ENCODE results near the gene MAGI3. TPM values are rescaled to one million over a fixed set of nuclear protein-coding genes. Genes with fewer than 3 reads are reported as not detected.

MAGI3 gene
- total RNA-seq, 4 donors from 2014 or later: 94.3 to 180 (median 134) TPM

DNA sequence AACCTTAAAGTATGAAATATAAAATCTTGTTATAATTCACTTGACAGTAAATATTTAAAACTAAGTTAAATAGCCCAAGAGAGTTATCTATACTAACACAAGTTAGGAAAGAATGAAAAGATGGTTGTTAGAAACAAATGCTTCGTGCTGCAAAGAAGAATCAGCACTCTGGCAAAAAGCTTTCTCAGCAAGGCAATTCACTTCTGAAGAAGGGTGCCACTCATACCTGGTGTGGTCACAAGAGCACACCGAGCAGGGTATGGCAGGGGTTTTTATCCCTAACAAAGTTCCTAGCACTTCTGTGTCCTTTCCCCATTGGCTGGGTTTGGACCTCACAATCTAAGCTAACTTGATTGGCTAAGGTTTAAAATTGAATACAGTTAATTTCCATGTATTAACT is 121.0 kb downstream of the MAGI3 start:
- no peak for DNase-seq
- in situ Hi-C loops (cut with MboI; ENCODE audit: low pct_ligation_motif_present in 1 of 4, low pct_unique_long_range_greater_than_20kb in 1 of 4, low sequenced_read_pairs in 3 of 4): no loop called here
- H3K4me1 ChIP-seq: peaks cover 0 to 24% (median 9%) of the 10 kb centered on the region in 4 donors
- peaks cover 7 to 12% of the 10 kb centered on the region in 2 donors for H3K9me3 ChIP-seq
- no peaks in the 10 kb centered on the region for H3K27me3 ChIP-seq
- intact Hi-C loops (cut with DNase I; ENCODE audit: low total_unique reads): no loop called here
- WGBS, 2 donors (ENCODE audit: low coverage in 1 of 2): 71 to 83% methylated on average over 2 of the region's 2 CpGs
- H3K4me3 ChIP-seq: no peak overlapping the region
- H3K27ac ChIP-seq: no peak overlapping the region
- TF ChIP-seq POLR2AphosphoS5 (IDR thresholded peaks at IDR 0.05) (no peak), POLR2A (IDR thresholded peaks at IDR 0.05) (no peak), EP300 (IDR thresholded peaks at IDR 0.05; ENCODE audit: low read depth) (no peak)
- TF ChIP-seq, protein P1, sequence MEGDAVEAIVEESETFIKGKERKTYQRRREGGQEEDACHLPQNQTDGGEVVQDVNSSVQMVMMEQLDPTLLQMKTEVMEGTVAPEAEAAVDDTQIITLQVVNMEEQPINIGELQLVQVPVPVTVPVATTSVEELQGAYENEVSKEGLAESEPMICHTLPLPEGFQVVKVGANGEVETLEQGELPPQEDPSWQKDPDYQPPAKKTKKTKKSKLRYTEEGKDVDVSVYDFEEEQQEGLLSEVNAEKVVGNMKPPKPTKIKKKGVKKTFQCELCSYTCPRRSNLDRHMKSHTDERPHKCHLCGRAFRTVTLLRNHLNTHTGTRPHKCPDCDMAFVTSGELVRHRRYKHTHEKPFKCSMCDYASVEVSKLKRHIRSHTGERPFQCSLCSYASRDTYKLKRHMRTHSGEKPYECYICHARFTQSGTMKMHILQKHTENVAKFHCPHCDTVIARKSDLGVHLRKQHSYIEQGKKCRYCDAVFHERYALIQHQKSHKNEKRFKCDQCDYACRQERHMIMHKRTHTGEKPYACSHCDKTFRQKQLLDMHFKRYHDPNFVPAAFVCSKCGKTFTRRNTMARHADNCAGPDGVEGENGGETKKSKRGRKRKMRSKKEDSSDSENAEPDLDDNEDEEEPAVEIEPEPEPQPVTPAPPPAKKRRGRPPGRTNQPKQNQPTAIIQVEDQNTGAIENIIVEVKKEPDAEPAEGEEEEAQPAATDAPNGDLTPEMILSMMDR (IDR thresholded peaks at IDR 0.05): no peak
- H3K36me3 ChIP-seq: no peaks in the 10 kb centered on the region

DNA sequence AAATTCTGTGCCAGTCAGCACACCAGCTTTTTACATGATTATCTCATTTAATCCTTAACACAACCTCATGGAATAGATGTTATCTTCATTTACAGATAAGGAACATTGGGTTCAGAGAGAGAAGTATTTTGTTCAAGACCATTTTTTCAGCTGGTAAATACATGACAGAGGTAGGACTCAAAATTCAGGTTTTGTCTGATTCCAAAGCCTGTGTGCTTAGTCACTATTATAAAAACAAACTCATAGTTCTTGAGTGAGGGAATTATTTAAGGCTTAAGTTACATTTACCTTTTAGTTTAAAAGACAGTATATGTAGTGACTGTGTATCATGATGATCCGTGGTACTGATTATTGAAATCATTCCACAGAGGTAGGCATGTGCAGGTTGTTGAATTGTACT is 125.2 kb downstream of the MAGI3 start:
- TF ChIP-seq POLR2A (IDR thresholded peaks at IDR 0.05) (no peak), EP300 (IDR thresholded peaks at IDR 0.05; ENCODE audit: low read depth) (no peak), POLR2AphosphoS5 (IDR thresholded peaks at IDR 0.05) (no peak)
- TF ChIP-seq, protein P1 (IDR thresholded peaks at IDR 0.05): no peak
- 92 to 100% methylated on average over 1 of the region's 1 CpG for WGBS, 2 donors (ENCODE audit: low coverage in 1 of 2)

DNA sequence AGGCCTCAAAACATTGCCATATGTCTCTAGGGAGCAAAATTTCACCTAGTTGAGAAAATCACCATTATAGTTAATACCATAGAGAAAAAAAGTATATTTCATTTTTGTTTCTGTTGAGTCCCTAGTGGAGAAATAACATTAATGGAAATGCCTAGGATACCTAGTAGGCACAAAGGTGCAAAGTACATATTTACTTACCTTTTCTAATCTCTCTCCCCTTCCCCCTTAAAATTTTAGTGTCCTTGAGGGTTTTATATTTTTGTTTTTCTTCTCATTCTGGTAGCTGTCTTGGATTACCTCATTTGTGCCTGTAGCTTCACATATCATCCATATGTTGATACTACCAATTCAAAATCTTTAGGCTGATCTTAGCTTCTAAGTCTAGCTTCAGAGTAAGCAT is 127.0 kb downstream of the MAGI3 start:
- Histone ChIP-seq H3K36me3 (no peaks in the 10 kb centered on the region), H3K4me3 (no peak overlapping the region), H3K27me3 (no peaks in the 10 kb centered on the region), H3K27ac (no peak overlapping the region), H3K4me1 (peaks cover 0 to 8% (median 1%) of the 10 kb centered on the region in 4 donors), H3K9me3 (no peaks in the 10 kb centered on the region)
- in situ Hi-C loops (cut with MboI; ENCODE audit: low pct_ligation_motif_present in 1 of 4, low pct_unique_long_range_greater_than_20kb in 1 of 4, low sequenced_read_pairs in 3 of 4): no loop called here
- TF ChIP-seq, protein P1 (IDR thresholded peaks at IDR 0.05): no peak
- TF ChIP-seq POLR2A (IDR thresholded peaks at IDR 0.05) (no peak), EP300 (IDR thresholded peaks at IDR 0.05; ENCODE audit: low read depth) (no peak), POLR2AphosphoS5 (IDR thresholded peaks at IDR 0.05) (no peak)
- intact Hi-C loops (cut with DNase I; ENCODE audit: low total_unique reads): no loop called here
- no peak for DNase-seq

More for the DNA sequence above, 125.2 kb downstream of the MAGI3 start:
- in situ Hi-C loops (cut with MboI; ENCODE audit: low pct_ligation_motif_present in 1 of 4, low pct_unique_long_range_greater_than_20kb in 1 of 4, low sequenced_read_pairs in 3 of 4): no loop called here
- no peaks in the 10 kb centered on the region for H3K27me3 ChIP-seq
- H3K4me1 ChIP-seq: peaks cover 0 to 8% (median 1%) of the 10 kb centered on the region in 4 donors
- intact Hi-C loops (cut with DNase I; ENCODE audit: low total_unique reads): no loop called here
- H3K27ac ChIP-seq: no peak overlapping the region
- H3K4me3 ChIP-seq: no peak overlapping the region
- H3K36me3 ChIP-seq: no peaks in the 10 kb centered on the region
- no peak for DNase-seq
- H3K9me3 ChIP-seq: peaks cover 7 to 9% of the 10 kb centered on the region in 2 donors

DNA sequence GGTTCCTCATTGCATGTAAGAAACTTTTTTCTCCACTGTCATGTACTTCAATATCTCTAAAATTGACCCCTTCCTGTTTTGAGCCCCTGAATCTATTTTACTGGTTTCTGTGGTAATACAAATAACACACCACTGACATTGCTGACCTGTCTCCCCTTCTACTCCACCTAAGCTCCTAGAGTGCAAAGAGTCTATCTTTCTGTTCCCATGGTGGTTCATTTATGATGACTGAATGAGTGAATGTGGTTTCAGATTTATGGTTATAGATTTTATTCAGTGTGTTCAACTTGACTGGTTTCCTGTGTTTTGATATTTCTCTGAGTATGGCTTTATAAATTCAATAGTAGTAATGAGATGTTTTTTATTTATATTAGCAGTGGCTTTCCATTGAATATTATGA is 127.7 kb downstream of the MAGI3 start:
- in situ Hi-C loops (cut with MboI; ENCODE audit: low pct_ligation_motif_present in 1 of 4, low pct_unique_long_range_greater_than_20kb in 1 of 4, low sequenced_read_pairs in 3 of 4) (no loop called here), intact Hi-C loops (cut with DNase I; ENCODE audit: low total_unique reads) (no loop called here)
- peaks cover 0 to 8% (median 1%) of the 10 kb centered on the region in 4 donors for H3K4me1 ChIP-seq
- H3K27me3 ChIP-seq: no peaks in the 10 kb centered on the region
- TF ChIP-seq EP300 (IDR thresholded peaks at IDR 0.05; ENCODE audit: low read depth) (no peak), POLR2AphosphoS5 (IDR thresholded peaks at IDR 0.05) (no peak)
- H3K36me3 ChIP-seq: no peaks in the 10 kb centered on the region
- DNase-seq: no peak
- no peak overlapping the region for H3K27ac ChIP-seq
- H3K4me3 ChIP-seq: no peak overlapping the region
- no peaks in the 10 kb centered on the region for H3K9me3 ChIP-seq

DNA sequence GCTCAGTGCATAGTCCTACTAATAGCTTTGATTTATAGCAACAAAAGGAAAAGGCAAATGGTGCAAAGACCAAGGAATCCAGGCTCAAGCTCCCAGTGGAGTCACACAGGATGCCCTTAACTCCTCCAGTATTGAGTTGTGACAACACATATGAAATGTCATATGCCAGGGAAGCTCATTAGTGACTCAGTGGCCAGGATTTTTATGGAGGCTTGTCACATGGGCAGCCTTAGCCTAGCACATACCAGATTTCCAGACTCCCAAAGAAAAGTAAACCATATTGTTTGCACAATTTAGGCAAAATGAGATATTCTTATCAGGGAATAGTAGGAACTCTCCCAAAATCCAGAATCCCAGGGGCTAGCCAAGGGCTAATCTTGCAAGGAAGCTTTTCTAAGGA is 129.2 kb downstream of the MAGI3 start:
- no peak overlapping the region for H3K27ac ChIP-seq
- TF ChIP-seq EP300 (IDR thresholded peaks at IDR 0.05; ENCODE audit: low read depth): no peak
- no peak for TF ChIP-seq POLR2AphosphoS5 (IDR thresholded peaks at IDR 0.05)
- no peak for TF ChIP-seq POLR2A (IDR thresholded peaks at IDR 0.05)
- TF ChIP-seq, protein P1 (IDR thresholded peaks at IDR 0.05): no peak
- peaks cover 0 to 8% (median 1%) of the 10 kb centered on the region in 4 donors for H3K4me1 ChIP-seq
- in situ Hi-C loops (cut with MboI; ENCODE audit: low pct_ligation_motif_present in 1 of 4, low pct_unique_long_range_greater_than_20kb in 1 of 4, low sequenced_read_pairs in 3 of 4) (no loop called here), intact Hi-C loops (cut with DNase I; ENCODE audit: low total_unique reads) (no loop called here)
- H3K36me3 ChIP-seq: no peaks in the 10 kb centered on the region
- no peak overlapping the region for H3K4me3 ChIP-seq
- H3K9me3 ChIP-seq: peaks cover 0 to 4% of the 10 kb centered on the region in 2 donors
- H3K27me3 ChIP-seq: no peaks in the 10 kb centered on the region
- DNase-seq: no peak
